BJ (cell line): ENCODE data around the gene STOX2. TPM values are rescaled to one million over a fixed set of nuclear protein-coding genes. Genes with fewer than 3 reads are reported as not detected.

Source experiments
- CTCF ChIA-PET: fragments of 350-600 bp; formaldehyde crosslinking; extraction: SDS; loops from one replicate; lab custom pipeline; 2021; ENCODE audit warnings: antibody characterized with exemption, inconsistent platforms; lab: Yijun Ruan, JAX
- POLR2A ChIA-PET: fragments of 300-600 bp; sonication (Branson Sonifier 250); formaldehyde crosslinking; extraction: SDS; loops from one replicate; lab custom pipeline; 2021; ENCODE audit warnings: antibody characterized with exemption; lab: Charles Lee
- DNase-seq: peaks from one replicate; pipeline ENCODE4 v3.0.0-alpha.2; 2011; ENCODE audit warnings: low read depth
- H3K27me3 ChIP-seq: 2 replicates; pipeline ENCODE4 v1.6.0; 2011; ENCODE audit warnings: low read length; ENCODE audit not compliant: control insufficient read depth, insufficient read depth
- H3K36me3 ChIP-seq: 2 replicates; pipeline ENCODE4 v1.5.1; 2011; ENCODE audit warnings: low read length; ENCODE audit not compliant: control insufficient read depth, insufficient read depth
- H3K4me3 ChIP-seq: 2 replicates; pipeline ENCODE4 v1.5.1; 2011; ENCODE audit warnings: low read depth, mild to moderate bottlenecking, control low read depth, low read length
- polyA plus RNA-seq: library from polyadenylated mRNA; depleted of rRNA; stranded (reverse); fragments of >200 nt; gene quantifications from 2 replicates; pipeline ENCODE4 v1.2.3, GENCODE V29; 2011; rRNA removed
- TF ChIP-seq, protein P1 (sequence below): IDR thresholded peaks from 2 replicates; pipeline ENCODE4 v1.5.1; 2011; ENCODE audit warnings: low read depth, mild to moderate bottlenecking, control low read depth, inconsistent platforms, low read length, moderate library complexity; ENCODE audit not compliant: insufficient read depth

The STOX2 gene
- polyA plus RNA-seq, 1 experiment, result 0.27 TPM

- Histone ChIP-seq H3K36me3 (no peaks in the 10 kb centered on the region), H3K4me3 (no peak overlapping the region), H3K27me3 (no peaks in the 10 kb centered on the region)
- ChIA-PET CTCF (no interaction called here), POLR2A (no interaction called here)
- TF ChIP-seq, protein P1, sequence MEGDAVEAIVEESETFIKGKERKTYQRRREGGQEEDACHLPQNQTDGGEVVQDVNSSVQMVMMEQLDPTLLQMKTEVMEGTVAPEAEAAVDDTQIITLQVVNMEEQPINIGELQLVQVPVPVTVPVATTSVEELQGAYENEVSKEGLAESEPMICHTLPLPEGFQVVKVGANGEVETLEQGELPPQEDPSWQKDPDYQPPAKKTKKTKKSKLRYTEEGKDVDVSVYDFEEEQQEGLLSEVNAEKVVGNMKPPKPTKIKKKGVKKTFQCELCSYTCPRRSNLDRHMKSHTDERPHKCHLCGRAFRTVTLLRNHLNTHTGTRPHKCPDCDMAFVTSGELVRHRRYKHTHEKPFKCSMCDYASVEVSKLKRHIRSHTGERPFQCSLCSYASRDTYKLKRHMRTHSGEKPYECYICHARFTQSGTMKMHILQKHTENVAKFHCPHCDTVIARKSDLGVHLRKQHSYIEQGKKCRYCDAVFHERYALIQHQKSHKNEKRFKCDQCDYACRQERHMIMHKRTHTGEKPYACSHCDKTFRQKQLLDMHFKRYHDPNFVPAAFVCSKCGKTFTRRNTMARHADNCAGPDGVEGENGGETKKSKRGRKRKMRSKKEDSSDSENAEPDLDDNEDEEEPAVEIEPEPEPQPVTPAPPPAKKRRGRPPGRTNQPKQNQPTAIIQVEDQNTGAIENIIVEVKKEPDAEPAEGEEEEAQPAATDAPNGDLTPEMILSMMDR, result no peak
- no peak for DNase-seq
Measured at GRCh38 chr4:184066584-184067300, 161.6 kb downstream of the STOX2 start.

- no peak for DNase-seq
- no peaks in the 10 kb centered on the region for H3K36me3 ChIP-seq
- H3K27me3 ChIP-seq, result no peaks in the 10 kb centered on the region
- TF ChIP-seq, protein P1, result no peak
- ChIA-PET CTCF (no interaction called here), POLR2A (no interaction called here)
- H3K4me3 ChIP-seq, result no peak overlapping the region
Measured at GRCh38 chr4:184067931-184068554, 162.9 kb downstream of the STOX2 start.

Other genes starting within 250 kb of the STOX2 start
- 5.2 and 13.0 TPM in 2 replicates for gene RWDD4, start 246.1 kb upstream of the STOX2 start, polyA plus RNA-seq
- gene TRAPPC11, start 246.0 kb upstream of the STOX2 start, polyA plus RNA-seq, result 21.2 and 38.3 TPM in 2 replicates